GF-D8 (cell line): Measurements from ENCODE around the gene RPS19BP1.

Source experiments
- DNase-seq: peaks from one replicate; lab custom pipeline; 2025; lab: John Stamatoyannopoulos, UW

The RPS19BP1 gene

DNA sequence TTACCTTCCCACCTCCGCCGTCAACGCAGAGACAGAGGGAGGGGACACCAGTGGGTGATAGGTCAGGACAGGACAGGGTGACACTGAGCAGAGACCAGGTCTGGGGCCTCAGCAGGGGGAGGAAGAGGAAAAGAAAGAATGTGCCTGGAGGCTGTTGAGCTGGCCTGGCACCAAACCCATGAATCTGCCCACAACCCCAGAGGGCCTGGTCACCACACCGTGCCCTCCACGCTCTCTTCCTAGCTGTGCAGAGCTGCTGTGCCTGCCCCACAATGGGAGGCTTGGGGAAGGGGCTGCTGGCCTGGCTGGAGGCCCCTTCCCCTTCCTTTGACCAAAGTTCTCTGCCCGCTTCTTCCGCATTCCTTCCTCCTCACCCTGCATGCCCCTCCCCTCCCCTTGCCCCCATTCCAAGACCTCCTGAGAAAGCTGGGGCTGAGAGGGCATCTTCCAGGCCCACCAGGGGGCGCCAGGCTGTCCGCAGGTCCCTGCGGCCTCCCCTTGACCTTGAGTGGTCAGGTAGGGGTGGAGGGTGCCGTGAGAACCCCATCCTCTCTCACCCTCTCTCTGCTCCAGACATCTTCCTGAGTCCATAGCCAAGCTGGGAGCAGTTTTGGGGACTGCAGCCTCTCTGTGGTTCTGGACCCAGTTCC lies 27.0 kb upstream of the RPS19BP1 start:
- no peak for DNase-seq

- DNase-seq, result no peak
These were observed 26.4 kb upstream of the RPS19BP1 start for GRCh38 chr22:39558950-39559349.

- no peak for DNase-seq
These were observed 25.7 kb upstream of the RPS19BP1 start for GRCh38 chr22:39558254-39558727.

DNA sequence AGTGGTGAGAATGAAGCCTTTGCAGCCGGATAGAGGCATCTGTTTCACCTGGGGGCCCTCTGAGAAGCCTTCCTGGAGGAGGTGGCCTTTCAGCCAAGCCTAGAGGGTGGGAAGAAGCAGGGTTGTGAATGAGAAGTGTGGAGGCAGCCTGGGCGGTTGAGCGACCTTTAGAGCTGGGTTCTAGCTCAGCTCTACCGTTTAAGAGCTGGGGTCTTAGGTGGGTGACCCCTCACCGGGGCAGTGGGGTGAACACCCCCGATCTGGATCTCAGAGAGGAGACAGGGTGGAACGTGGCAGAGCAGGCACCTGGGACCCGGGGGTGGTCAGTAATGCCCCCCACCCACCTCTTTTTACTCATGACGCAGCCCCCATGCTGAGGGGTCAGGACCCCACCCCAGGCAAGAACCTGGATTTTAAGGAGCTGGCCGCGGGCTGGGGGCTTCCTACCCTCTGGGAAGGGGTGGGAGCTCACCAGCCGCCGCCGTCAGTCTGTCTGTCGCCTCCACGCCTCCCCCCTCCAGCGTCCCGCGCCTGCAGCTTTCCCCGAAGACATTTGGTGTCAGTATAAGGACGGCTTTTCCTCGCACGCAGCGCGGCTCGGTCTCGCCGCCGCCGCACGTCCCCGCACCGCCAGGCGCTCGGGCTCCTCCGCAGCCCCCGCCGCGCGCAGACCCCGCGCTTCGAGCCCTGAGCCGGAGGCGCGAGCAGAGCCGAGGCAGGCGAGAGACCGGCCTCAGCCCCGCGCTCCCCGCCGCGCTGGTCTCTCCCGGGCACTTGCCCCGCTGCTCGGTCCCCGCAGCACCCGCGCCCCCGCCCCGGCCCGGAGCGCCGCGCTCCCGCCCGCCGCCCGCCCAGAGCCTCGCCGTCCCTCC lies 24.7 kb upstream of the RPS19BP1 start:
- no peak for DNase-seq

- DNase-seq, result no peak
These were observed 21.6 kb upstream of the RPS19BP1 start for GRCh38 chr22:39554151-39554550.

GRCh38 chr22:39553429-39553828 lies 20.9 kb upstream of the RPS19BP1 start:
- no peak for DNase-seq

DNA sequence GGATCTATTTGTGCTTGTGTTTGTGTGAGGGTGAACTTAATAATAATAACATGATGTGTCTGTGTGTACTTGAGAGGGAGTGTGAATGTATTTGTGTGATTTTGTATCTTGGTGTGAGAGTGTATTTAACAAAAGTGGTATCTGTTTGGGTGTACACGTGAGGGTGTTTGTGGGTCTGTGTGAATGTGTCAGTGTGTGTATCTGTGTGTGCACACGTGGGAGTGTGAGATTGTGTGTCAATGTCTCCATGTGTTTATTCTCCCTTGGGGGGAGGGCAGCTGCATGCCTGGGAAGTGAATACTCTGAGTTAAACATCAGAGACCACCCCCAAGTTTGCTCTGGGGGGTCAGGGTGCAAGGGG lies 15.0 kb upstream of the RPS19BP1 start:
- no peak for DNase-seq

DNA sequence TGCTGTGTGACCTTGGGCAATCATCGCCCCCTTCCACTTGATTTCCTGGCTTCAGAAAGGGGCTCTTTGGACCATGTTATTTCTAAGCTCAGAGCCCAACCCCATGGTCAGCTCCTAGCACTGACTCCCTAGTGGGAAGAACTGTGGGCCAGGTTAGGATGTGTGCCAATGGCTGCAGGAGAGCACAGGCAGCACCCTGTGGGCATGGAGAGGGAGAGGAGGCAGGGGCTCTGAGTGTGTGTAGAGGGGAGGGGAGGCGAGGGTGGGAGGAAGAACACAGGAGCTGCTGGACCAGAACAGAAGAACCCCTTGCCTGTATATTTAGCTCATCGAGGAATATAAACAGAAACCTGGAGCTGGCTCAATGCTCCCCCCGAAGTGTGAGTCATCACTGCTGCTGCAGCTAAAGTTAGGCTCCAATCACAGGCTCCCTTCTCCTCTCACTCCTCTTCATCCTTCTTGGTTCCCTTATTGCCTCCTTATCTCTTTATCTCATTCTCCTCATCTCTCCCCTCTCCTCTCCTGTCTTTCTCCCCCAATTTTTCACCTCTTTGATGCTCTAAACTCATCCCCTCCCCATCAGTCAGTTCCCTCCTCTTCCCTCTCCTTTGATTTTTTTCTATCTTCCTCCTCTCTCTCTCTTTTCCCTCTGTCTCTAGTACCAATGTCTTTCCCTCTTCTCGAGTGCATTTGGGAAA lies 14.5 kb upstream of the RPS19BP1 start:
- DNase-seq, result no peak

GRCh38 chr22:39545386-39546365 lies 13.1 kb upstream of the RPS19BP1 start:
- no peak for DNase-seq

DNA sequence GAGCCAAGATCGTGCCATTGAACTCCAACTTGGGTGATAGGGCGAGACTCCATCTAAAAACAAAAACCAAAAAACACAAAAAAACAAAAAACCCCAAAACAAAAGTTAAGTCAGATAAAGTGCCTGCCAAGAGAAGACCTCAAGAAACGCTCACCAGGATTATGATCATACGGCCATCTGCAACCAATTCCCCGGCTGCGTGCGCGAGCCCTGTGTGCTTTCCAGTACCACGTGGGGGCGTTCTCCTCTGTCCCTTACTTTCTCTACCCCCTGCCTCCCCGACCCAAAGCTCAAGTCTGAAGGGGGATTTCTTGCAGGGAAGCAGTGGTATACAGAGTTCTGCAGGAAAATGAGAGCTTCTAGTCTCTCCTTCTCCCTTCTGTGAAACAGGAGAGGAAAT lies 10.5 kb upstream of the RPS19BP1 start:
- no peak for DNase-seq

GRCh38 chr22:39537975-39538374 lies 5.4 kb upstream of the RPS19BP1 start:
- DNase-seq, result no peak

DNA sequence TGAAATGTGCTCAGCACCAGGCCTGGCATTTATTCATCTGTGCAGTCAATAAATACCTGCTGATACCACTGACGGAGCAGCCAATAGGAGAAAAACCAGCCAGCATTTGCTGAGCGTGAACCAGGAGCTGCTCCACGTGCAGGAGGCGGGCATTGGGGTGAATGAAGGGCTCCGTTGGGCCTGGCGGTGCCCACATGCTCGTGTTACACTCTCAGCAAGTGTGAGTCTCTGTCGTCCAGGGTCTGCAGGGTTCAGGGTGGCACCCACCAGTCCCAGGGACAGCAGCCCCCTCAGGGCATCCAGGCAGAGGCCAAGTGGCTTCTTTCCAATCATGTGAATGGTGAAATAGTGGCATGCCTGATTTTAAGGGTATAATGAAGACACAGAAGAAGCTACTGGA lies 4.2 kb upstream of the RPS19BP1 start:
- DNase-seq, result no peak

GRCh38 chr22:39535831-39536449 lies 3.4 kb upstream of the RPS19BP1 start:
- no peak for DNase-seq

- DNase-seq, result no peak
These were observed 2.8 kb upstream of the RPS19BP1 start for GRCh38 chr22:39535357-39535725.

GRCh38 chr22:39534591-39535356 lies 2.2 kb upstream of the RPS19BP1 start:
- no peak for DNase-seq

GRCh38 chr22:39534092-39534506 lies 1.6 kb upstream of the RPS19BP1 start:
- DNase-seq, result no peak

DNA sequence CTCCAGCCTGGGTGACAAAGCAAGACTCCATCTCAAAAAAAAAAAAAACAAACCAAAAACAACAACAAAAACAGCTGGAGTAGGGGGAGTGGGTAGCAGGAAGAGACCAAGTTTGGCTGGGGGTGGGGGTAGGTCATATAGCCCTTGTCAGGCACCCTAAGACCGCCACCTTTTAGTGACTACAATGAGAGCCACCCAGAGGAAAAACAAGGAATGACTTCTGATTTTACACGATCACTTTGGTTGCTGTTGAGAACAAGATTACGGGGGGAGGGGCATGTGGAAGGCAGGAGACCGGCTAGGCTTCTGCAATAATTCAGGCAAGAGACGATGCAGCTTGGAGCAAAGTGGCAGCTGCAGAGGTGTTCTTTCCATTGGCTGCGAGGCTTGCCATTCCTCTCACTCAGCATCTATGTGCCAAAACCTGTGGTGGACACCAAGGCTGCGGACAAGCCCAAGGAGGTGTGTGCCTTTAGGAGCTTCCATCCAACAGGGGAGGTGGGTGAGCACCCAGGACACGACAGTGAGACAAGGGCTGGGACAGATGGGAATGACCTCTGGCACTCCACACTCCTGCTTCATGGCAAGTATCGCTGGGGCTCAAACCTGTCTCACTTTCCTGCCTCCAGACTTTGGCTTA lies 1.7 kb downstream of the RPS19BP1 start:
- DNase-seq, result no peak

GRCh38 chr22:39530116-39530515 lies 2.4 kb downstream of the RPS19BP1 start:
- no peak for DNase-seq

- no peak for DNase-seq
These were observed 3.1 kb downstream of the RPS19BP1 start for GRCh38 chr22:39529487-39529851.
